Activated naive CD8-positive, alpha-beta T cell (primary cell): ENCODE measurements around the gene SIRT1.
"Not testable (repeated sequence)": the region's sequence is repeated elsewhere in the genome, so short reads cannot be mapped to it uniquely, and the experiment has no call there.

Source experiments
- H3K27ac Mint-ChIP-seq: one replicate; pipeline ENCODE4 v1.8.0; 2021; ENCODE audit warnings: mixed read lengths
- H3K27me3 Mint-ChIP-seq: one replicate; pipeline ENCODE4 v1.8.0; 2021; ENCODE audit warnings: mixed read lengths
- H3K36me3 Mint-ChIP-seq: one replicate; pipeline ENCODE4 v1.8.0; 2021; ENCODE audit warnings: mixed read lengths
- H3K4me1 Mint-ChIP-seq: one replicate; pipeline ENCODE4 v1.8.0; 2021; ENCODE audit warnings: low read depth, mixed read lengths
- H3K4me3 Mint-ChIP-seq: one replicate; pipeline ENCODE4 v1.8.0; 2021; ENCODE audit warnings: mild to moderate bottlenecking, mixed read lengths
- H3K9me3 Mint-ChIP-seq: one replicate; pipeline ENCODE4 v1.8.0; 2021; ENCODE audit warnings: low read depth, mixed read lengths

The SIRT1 gene

DNA sequence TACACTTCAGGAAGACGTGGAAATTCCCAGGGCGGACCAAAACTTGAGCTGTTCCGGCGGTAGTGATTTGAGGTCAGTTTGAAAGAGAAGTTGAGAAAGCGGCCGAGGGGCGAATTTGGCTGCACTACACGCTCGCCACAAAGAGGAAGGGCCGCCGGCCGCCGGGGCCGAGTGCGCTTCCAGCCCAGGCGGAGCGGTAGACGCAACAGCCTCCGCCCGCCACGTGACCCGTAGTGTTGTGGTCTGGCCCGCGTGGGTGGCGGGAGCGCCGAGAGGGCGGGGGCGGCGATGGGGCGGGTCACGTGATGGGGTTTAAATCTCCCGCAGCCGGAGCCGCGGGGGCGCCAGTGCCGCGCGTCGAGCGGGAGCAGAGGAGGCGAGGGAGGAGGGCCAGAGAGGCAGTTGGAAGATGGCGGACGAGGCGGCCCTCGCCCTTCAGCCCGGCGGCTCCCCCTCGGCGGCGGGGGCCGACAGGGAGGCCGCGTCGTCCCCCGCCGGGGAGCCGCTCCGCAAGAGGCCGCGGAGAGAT is at the start of gene SIRT1:
Gene SIRT1, plus strand, starts transcription at position 344 of the 529 bp plus-strand sequence. Its CDS starts 66 bp downstream, at position 410.
- H3K36me3 Mint-ChIP-seq, result peaks cover 12% of the 10 kb centered on the region

GRCh38 chr10:67835541-67836394 is 48.7 kb upstream of the SIRT1 start:
- H3K27ac Mint-ChIP-seq, H3K9me3 Mint-ChIP-seq, H3K36me3 Mint-ChIP-seq, H3K4me1 Mint-ChIP-seq, H3K4me3 Mint-ChIP-seq, H3K27me3 Mint-ChIP-seq: not testable (repeated sequence)

More for the DNA sequence above, at the start of gene SIRT1:
- no peaks in the 10 kb centered on the region for H3K9me3 Mint-ChIP-seq
- peak within 1 kb of the TSS; percentile 95 for H3K27ac Mint-ChIP-seq
- H3K4me3 Mint-ChIP-seq, result peak within 1 kb of the TSS; percentile 93
- no peaks in the 10 kb centered on the region for H3K27me3 Mint-ChIP-seq
- peaks cover 40% of the 10 kb centered on the region for H3K4me1 Mint-ChIP-seq

- no peaks in the 10 kb centered on the region for H3K36me3 Mint-ChIP-seq
- H3K27ac Mint-ChIP-seq, result no peak overlapping the region
- H3K4me1 Mint-ChIP-seq, result peaks cover 2% of the 10 kb centered on the region
- no peaks in the 10 kb centered on the region for H3K27me3 Mint-ChIP-seq
- no peak overlapping the region for H3K4me3 Mint-ChIP-seq
- H3K9me3 Mint-ChIP-seq, result peaks cover 6% of the 10 kb centered on the region
These were observed 48.0 kb upstream of the SIRT1 start for GRCh38 chr10:67836488-67836887.

DNA sequence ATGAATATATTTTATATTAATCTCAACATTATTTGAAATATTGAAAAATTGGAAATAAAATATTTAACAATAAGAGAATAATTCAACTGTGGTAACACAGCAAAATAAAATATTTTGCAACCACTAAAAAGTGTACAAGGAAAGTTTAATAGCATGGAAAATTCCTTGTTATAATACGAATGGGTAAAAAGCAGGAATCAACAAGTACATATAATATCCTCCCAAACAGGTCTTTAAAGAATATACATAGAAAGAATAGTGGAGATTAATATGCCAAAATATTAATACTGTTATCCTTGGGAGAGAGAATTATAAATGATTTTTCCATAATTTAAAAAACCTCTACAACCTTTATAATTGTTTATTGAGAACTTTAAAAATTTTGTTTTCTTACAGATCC is 47.5 kb upstream of the SIRT1 start:
- Mint-ChIP-seq H3K4me1 (peaks cover 2% of the 10 kb centered on the region), H3K4me3 (no peak overlapping the region), H3K27me3 (no peaks in the 10 kb centered on the region), H3K9me3 (peaks cover 8% of the 10 kb centered on the region), H3K36me3 (no peaks in the 10 kb centered on the region), H3K27ac (no peak overlapping the region)

DNA sequence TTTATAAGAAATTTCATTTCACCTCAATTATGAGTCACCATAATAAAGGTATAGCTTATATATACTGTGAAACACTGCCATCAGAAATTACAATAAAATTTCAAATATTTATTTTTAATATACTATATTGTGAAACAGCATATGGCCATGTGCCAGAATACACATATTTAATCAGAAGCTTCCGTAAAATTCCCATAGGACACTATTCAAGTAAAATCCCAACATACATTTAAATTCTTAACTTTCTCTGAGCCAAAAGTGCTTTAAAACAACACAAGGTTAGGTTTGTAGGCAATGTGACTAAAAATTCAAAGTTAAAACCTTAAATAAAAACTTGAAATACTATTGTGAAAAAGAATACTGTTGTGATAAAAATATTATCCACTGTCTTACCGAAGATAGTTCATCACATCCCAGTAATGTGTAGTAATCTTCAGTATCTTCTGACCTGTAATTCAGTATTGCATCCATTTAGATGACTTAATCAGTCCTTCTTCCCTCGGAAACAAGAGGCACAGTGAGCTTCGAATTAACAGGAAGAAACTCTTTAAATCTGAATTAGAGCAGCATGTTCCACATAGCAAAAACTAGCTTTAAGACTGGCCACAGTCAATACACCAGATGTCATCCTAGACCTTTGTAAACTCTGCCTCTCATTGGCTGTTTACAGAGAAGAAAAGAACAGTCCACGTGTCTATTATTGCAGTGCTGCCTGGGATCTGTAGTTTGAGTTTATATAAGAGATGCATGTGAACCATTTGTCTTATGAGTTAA is 46.7 kb upstream of the SIRT1 start, which contains the start of gene DNAJC12:
Gene DNAJC12, minus strand, starts transcription at position 648 of the 774 bp plus-strand sequence. Its CDS starts 177 bp downstream, at position 471.
- no peaks in the 10 kb centered on the region for H3K27me3 Mint-ChIP-seq
- H3K27ac Mint-ChIP-seq, result no peak within 1 kb of the TSS
- H3K4me3 Mint-ChIP-seq, result no peak within 1 kb of the TSS
- peaks cover 8% of the 10 kb centered on the region for H3K9me3 Mint-ChIP-seq
- no peaks in the 10 kb centered on the region for H3K36me3 Mint-ChIP-seq
- H3K4me1 Mint-ChIP-seq, result peaks cover 2% of the 10 kb centered on the region

GRCh38 chr10:67839511-67839910 is 44.9 kb upstream of the SIRT1 start:
- H3K9me3 Mint-ChIP-seq, H3K27ac Mint-ChIP-seq, H3K4me1 Mint-ChIP-seq, H3K36me3 Mint-ChIP-seq, H3K4me3 Mint-ChIP-seq, H3K27me3 Mint-ChIP-seq: not testable (repeated sequence)

DNA sequence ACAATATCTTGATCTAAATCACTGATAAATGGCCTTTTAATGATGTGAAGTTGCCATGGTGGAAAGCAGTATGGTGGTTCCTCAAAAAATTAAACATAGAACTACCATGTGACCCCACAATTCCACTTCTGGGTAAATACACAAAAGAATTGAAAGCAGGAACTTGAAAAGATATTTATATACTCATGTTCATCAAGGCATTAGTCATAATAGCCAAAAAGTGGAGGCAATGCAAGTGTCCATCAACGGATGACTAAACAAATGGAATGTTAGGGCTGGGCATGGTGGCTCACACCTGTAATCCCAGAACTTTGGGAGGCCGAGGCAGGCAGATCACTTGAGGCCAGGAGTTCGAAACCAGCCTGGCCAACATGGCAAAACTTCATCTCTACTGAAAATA is 44.5 kb upstream of the SIRT1 start:
- Mint-ChIP-seq H3K36me3 (no peaks in the 10 kb centered on the region), H3K27ac (no peak overlapping the region), H3K27me3 (no peaks in the 10 kb centered on the region), H3K9me3 (peaks cover 8% of the 10 kb centered on the region), H3K4me3 (no peak overlapping the region), H3K4me1 (peaks cover 2% of the 10 kb centered on the region)

DNA sequence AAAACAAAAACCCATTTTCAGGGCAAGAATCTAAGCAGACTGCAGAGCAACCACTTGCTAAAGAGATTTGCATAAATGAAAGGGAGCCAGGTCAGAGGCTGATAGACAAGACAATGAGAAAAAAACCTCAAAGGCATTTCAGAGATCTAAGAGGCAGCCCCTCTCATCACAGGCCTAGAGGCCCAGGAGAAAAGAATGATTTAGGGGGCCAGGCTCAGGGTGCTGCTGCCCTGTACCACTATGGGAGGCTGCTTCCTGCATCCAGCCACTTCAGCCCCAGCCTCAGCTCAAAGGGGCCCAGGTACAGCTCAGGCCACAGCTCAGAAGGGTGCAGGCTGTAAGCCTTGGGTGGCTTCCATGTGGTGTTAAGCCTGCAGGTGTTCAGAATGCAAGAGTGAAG is 42.7 kb upstream of the SIRT1 start:
- Mint-ChIP-seq H3K27ac (no peak overlapping the region), H3K4me3 (no peak overlapping the region), H3K27me3 (no peaks in the 10 kb centered on the region), H3K4me1 (peaks cover 2% of the 10 kb centered on the region), H3K9me3 (peaks cover 8% of the 10 kb centered on the region), H3K36me3 (no peaks in the 10 kb centered on the region)

DNA sequence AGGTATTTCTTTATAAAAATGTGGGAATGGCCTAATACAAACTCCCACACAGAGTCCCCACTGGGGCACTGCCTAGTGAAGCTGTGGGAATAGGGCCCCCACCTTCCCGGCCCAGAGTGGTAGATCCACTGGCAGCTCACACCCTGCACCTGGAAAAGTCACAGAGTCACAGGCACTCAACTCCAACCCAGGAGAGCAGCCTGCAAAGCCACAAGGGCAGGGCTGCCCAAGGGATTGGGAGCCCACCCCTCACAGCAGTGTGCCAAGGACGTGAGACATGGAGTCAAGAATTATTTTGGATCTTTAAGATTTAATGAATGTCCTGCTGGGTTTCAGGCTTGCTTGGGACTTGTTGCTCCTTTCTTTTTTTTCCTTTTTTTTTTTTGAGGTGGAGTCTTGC is 41.2 kb upstream of the SIRT1 start:
- no peak overlapping the region for H3K4me3 Mint-ChIP-seq
- H3K4me1 Mint-ChIP-seq, result no peaks in the 10 kb centered on the region
- H3K36me3 Mint-ChIP-seq, result no peaks in the 10 kb centered on the region
- no peaks in the 10 kb centered on the region for H3K27me3 Mint-ChIP-seq
- peaks cover 8% of the 10 kb centered on the region for H3K9me3 Mint-ChIP-seq
- H3K27ac Mint-ChIP-seq, result no peak overlapping the region

GRCh38 chr10:67849331-67850011 is 35.0 kb upstream of the SIRT1 start:
- Mint-ChIP-seq H3K27me3 (no peaks in the 10 kb centered on the region), H3K36me3 (no peaks in the 10 kb centered on the region), H3K4me3 (peak overlapping the region; percentile 98), H3K9me3 (no peaks in the 10 kb centered on the region), H3K4me1 (peaks cover 10% of the 10 kb centered on the region), H3K27ac (peak overlapping the region; percentile 97)

GRCh38 chr10:67851186-67851585 is 33.3 kb upstream of the SIRT1 start:
- H3K9me3 Mint-ChIP-seq, result no peaks in the 10 kb centered on the region
- H3K4me1 Mint-ChIP-seq, result peaks cover 15% of the 10 kb centered on the region
- H3K36me3 Mint-ChIP-seq, result no peaks in the 10 kb centered on the region
- H3K27me3 Mint-ChIP-seq, result no peaks in the 10 kb centered on the region
- peak overlapping the region; percentile 38 for H3K4me3 Mint-ChIP-seq
- no peak overlapping the region for H3K27ac Mint-ChIP-seq

GRCh38 chr10:67852761-67853160 is 31.7 kb upstream of the SIRT1 start:
- H3K4me1 Mint-ChIP-seq, result peaks cover 15% of the 10 kb centered on the region
- no peak overlapping the region for H3K27ac Mint-ChIP-seq
- no peaks in the 10 kb centered on the region for H3K36me3 Mint-ChIP-seq
- H3K4me3 Mint-ChIP-seq, result no peak overlapping the region
- H3K9me3 Mint-ChIP-seq, result no peaks in the 10 kb centered on the region
- H3K27me3 Mint-ChIP-seq, result no peaks in the 10 kb centered on the region

DNA sequence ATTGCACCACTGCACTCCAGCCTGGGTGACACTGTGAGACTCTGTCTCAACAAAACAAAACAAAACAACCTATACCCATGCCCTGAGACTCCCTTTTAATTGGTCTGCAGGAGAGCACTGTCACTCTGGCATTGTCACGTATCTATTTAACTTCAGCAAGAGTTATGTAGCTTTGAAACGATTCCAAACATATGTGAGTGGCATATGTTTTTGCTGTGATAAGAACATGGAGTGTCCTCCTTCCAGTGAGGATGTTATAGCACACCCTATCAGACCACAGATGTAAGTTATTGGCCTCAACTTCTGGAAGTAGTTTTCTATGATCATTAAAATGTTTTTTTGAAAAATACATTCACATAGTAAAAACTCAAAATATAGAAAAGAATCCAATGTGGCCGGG is 30.9 kb upstream of the SIRT1 start:
- Mint-ChIP-seq H3K27me3 (no peaks in the 10 kb centered on the region), H3K4me3 (no peak overlapping the region), H3K9me3 (no peaks in the 10 kb centered on the region), H3K4me1 (peaks cover 15% of the 10 kb centered on the region), H3K36me3 (no peaks in the 10 kb centered on the region), H3K27ac (no peak overlapping the region)

GRCh38 chr10:67858971-67859370 is 25.5 kb upstream of the SIRT1 start:
- no peaks in the 10 kb centered on the region for H3K9me3 Mint-ChIP-seq

More at GRCh38 chr10:67858971-67859370, 25.5 kb upstream of the SIRT1 start:
- Mint-ChIP-seq H3K4me3 (no peak overlapping the region), H3K36me3 (no peaks in the 10 kb centered on the region), H3K4me1 (peaks cover 5% of the 10 kb centered on the region), H3K27me3 (no peaks in the 10 kb centered on the region), H3K27ac (no peak overlapping the region)
